ENCODE measurements around the gene MND1.

DNA sequence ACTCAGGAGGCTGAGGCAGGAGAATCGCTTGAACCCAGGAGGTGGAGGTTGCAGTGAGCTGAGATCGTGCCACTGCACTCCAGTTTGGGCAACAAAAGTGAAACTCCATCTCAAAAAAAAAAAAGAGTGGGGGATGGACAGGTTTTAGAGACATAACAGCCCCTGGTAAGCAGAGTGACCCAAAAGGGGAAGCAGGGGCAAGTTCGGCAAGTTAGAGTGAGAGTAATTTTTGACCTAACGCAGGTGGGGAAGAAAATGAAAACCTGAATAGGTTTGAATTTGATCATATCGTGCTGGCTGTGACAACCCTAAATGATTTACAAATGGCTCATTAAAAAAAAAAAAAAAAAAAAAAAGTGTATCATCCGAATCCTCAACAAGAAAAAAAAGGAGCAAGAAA, 96.0 kb downstream of the MND1 start:
- TF ChIP-seq, protein P1, sequence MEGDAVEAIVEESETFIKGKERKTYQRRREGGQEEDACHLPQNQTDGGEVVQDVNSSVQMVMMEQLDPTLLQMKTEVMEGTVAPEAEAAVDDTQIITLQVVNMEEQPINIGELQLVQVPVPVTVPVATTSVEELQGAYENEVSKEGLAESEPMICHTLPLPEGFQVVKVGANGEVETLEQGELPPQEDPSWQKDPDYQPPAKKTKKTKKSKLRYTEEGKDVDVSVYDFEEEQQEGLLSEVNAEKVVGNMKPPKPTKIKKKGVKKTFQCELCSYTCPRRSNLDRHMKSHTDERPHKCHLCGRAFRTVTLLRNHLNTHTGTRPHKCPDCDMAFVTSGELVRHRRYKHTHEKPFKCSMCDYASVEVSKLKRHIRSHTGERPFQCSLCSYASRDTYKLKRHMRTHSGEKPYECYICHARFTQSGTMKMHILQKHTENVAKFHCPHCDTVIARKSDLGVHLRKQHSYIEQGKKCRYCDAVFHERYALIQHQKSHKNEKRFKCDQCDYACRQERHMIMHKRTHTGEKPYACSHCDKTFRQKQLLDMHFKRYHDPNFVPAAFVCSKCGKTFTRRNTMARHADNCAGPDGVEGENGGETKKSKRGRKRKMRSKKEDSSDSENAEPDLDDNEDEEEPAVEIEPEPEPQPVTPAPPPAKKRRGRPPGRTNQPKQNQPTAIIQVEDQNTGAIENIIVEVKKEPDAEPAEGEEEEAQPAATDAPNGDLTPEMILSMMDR (IDR thresholded peaks at IDR 0.05): no peak
- TF ChIP-seq EP300 (IDR thresholded peaks at IDR 0.05) (no peak), POLR2AphosphoS5 (IDR thresholded peaks at IDR 0.05) (no peak)
